H1 (cell line): ENCODE results near the gene ITPK1. TPM values are rescaled to one million over a fixed set of nuclear protein-coding genes. Genes with fewer than 3 reads are reported as not detected.

Experiments used
- CTCF ChIA-PET: fragments of 300-600 bp; sonication (Branson Sonifier 250); formaldehyde crosslinking; loops from one replicate; lab custom pipeline; 2021; ENCODE audit not compliant: partially characterized antibody; lab: Charles Lee
- POLR2A ChIA-PET: fragments of 300-600 bp; sonication (Branson Sonifier 250); formaldehyde crosslinking; loops from one replicate; lab custom pipeline; 2021; ENCODE audit warnings: inconsistent platforms; ENCODE audit not compliant: partially characterized antibody; lab: Charles Lee
- DNase-seq, 2 experiments: peaks; one replicate each; pipeline versions ENCODE4 v3.0.0 to v3.0.0-alpha.2; 2010 to 2022; ENCODE audit warnings: low spot score in 2 of 2, low read depth in 1 of 2, mixed read lengths in 1 of 2
- FAIRE-seq: peaks from 2 replicates; lab custom pipeline; 2011; peaks lifted over from hg19 to GRCh38; lab: Jason Lieb, UNC
- H2AFZ ChIP-seq: 2 replicates; pipeline ENCODE4 v1.8.1; 2012; ENCODE audit warnings: low read length, inconsistent platforms
- H2AK5ac ChIP-seq: 2 replicates; pipeline ENCODE4 v1.6.1; 2013; ENCODE audit warnings: low read depth, low read length
- H2BK120ac ChIP-seq: replicated peaks from 2 replicates; pipeline ENCODE3; 2013; ENCODE audit warnings: low read depth, low read length, inconsistent platforms
- H2BK12ac ChIP-seq: 2 replicates; pipeline ENCODE4 v1.6.1; 2013; ENCODE audit warnings: low read depth, low read length
- H2BK15ac ChIP-seq: 2 replicates; pipeline ENCODE4 v1.6.1; 2013; ENCODE audit warnings: low read length
- H2BK20ac ChIP-seq: 2 replicates; pipeline ENCODE4 v1.6.1; 2013; ENCODE audit warnings: low read length
- H2BK5ac ChIP-seq: 2 replicates; pipeline ENCODE4 v1.6.1; 2013; ENCODE audit warnings: low read depth, low read length
- H3K14ac ChIP-seq: 2 replicates; pipeline ENCODE4 v1.6.1; 2013; ENCODE audit warnings: inconsistent platforms; ENCODE audit not compliant: insufficient read length
- H3K18ac ChIP-seq: 2 replicates; pipeline ENCODE4 v1.6.1; 2013; ENCODE audit warnings: low read length; ENCODE audit errors: extremely low read depth
- H3K23ac ChIP-seq: 2 replicates; pipeline ENCODE4 v1.6.1; 2013; ENCODE audit warnings: inconsistent platforms; ENCODE audit not compliant: insufficient read length
- H3K23me2 ChIP-seq: 2 replicates; pipeline ENCODE4 v1.6.1; 2013; ENCODE audit warnings: low read depth, low read length
- H3K27ac ChIP-seq: 2 replicates; pipeline ENCODE4 v1.6.1; 2011; ENCODE audit warnings: low read depth, low read length, inconsistent platforms
- H3K27me3 ChIP-seq, 4 experiments: replicated peaks in 1 of 4; 1 replicate in 1 of 4; 2 replicates in 3 of 4; pipeline versions ENCODE4 v1.6.1 to v1.8.1; 2011 to 2013; ENCODE audit warnings: low read length in 3 of 4, mild to moderate bottlenecking in 3 of 4, inconsistent platforms in 2 of 4, mixed read lengths in 2 of 4, moderate library complexity in 1 of 4; ENCODE audit not compliant: control insufficient read depth in 3 of 4, insufficient read depth in 3 of 4; ENCODE audit errors: extremely low read depth in 1 of 4
- H3K36me3 ChIP-seq, 4 experiments: 2 replicates each; pipeline versions ENCODE4 v1.6.1 to v1.8.1; 2011 to 2013; ENCODE audit warnings: mild to moderate bottlenecking in 4 of 4, low read length in 3 of 4, moderate library complexity in 2 of 4, control low read depth in 1 of 4, inconsistent platforms in 1 of 4; ENCODE audit not compliant: insufficient read depth in 4 of 4, control insufficient read depth in 2 of 4
- H3K4ac ChIP-seq: replicated peaks from 2 replicates; pipeline ENCODE3; 2013; ENCODE audit warnings: low read length, low read depth, mixed read lengths, inconsistent platforms; ENCODE audit not compliant: insufficient read length
- H3K4me1 ChIP-seq, 4 experiments: replicated peaks in 1 of 4; 1 replicate in 1 of 4; 2 replicates in 3 of 4; pipeline versions ENCODE4 v1.6.1 to v1.8.1; 2011 to 2013; ENCODE audit warnings: low read length in 3 of 4, inconsistent platforms in 2 of 4, mixed read lengths in 1 of 4; ENCODE audit not compliant: insufficient read depth in 4 of 4, control insufficient read depth in 3 of 4
- H3K4me2 ChIP-seq, 2 experiments: 2 replicates each; pipeline versions ENCODE4 v1.6.1 to v1.8.1; 2011 to 2013; ENCODE audit warnings: low read depth in 2 of 2, low read length in 2 of 2, control low read depth in 1 of 2, inconsistent platforms in 1 of 2, mild to moderate bottlenecking in 1 of 2; ENCODE audit not compliant: insufficient read depth in 1 of 2
- H3K4me3 ChIP-seq, 4 experiments: fragments of 200-600, 300-600 bp in 1 of 4; sonication (generic), shearing (Covaris generic), sonication (Bioruptor Twin) in 1 of 4; 2 replicates each; pipeline versions ENCODE4 v1.5.1 to v1.8.1; 2011 to 2016; ENCODE audit warnings: low read length in 4 of 4, low read depth in 3 of 4, control low read depth in 2 of 4, inconsistent platforms in 2 of 4, mild to moderate bottlenecking in 2 of 4, mixed read lengths in 1 of 4, moderate library complexity in 1 of 4; ENCODE audit not compliant: insufficient read depth in 2 of 4; ENCODE audit errors: extremely low read depth in 1 of 4
- H3K56ac ChIP-seq: replicated peaks from 2 replicates; pipeline ENCODE3; 2013; ENCODE audit warnings: low read depth, mild to moderate bottlenecking, mixed read lengths, low read length, inconsistent platforms; ENCODE audit not compliant: insufficient read length
- H3K79me1 ChIP-seq: 2 replicates; pipeline ENCODE4 v1.6.1; 2013; ENCODE audit warnings: low read depth, low read length, control low read depth
- H3K79me2 ChIP-seq, 2 experiments: 2 replicates each; pipeline versions ENCODE4 v1.6.1 to v1.8.1; 2012 to 2013; ENCODE audit warnings: low read length in 2 of 2, mild to moderate bottlenecking in 2 of 2, inconsistent platforms in 1 of 2; ENCODE audit not compliant: insufficient read depth in 2 of 2, control insufficient read depth in 1 of 2
- H3K9ac ChIP-seq, 4 experiments: replicated peaks in 1 of 4; 1 replicate in 1 of 4; 2 replicates in 3 of 4; pipeline versions ENCODE4 v1.6.1 to v1.8.1; 2011 to 2013; ENCODE audit warnings: low read depth in 3 of 4, low read length in 3 of 4, control low read depth in 2 of 4, mild to moderate bottlenecking in 2 of 4, moderate library complexity in 2 of 4, inconsistent platforms in 1 of 4; ENCODE audit errors: extremely low read depth in 1 of 4
- H3K9me3 ChIP-seq, 2 experiments: 2 replicates each; pipeline versions ENCODE4 v1.6.1 to v1.8.1; 2012 to 2013; ENCODE audit warnings: mild to moderate bottlenecking in 2 of 2, moderate library complexity in 2 of 2, control low read depth in 1 of 2, inconsistent platforms in 1 of 2, low read depth in 1 of 2, low read length in 1 of 2, mixed read lengths in 1 of 2; ENCODE audit not compliant: insufficient read depth in 2 of 2
- H4K20me1 ChIP-seq, 2 experiments: replicated peaks in 1 of 2; 2 replicates each; pipeline versions ENCODE3 to v1.8.1; 2011 to 2013; ENCODE audit warnings: inconsistent platforms in 2 of 2, low read length in 2 of 2, mild to moderate bottlenecking in 1 of 2; ENCODE audit not compliant: insufficient read depth in 2 of 2, control insufficient read depth in 1 of 2
- H4K5ac ChIP-seq: 2 replicates; pipeline ENCODE4 v1.6.1; 2013; ENCODE audit warnings: low read length, low read depth, mixed read lengths, inconsistent platforms; ENCODE audit not compliant: insufficient read length
- H4K8ac ChIP-seq: 2 replicates; pipeline ENCODE4 v1.8.0; 2013; ENCODE audit warnings: mild to moderate bottlenecking, moderate library complexity, low read length, inconsistent platforms; ENCODE audit not compliant: insufficient read depth; ENCODE audit errors: extremely low read depth
- H4K91ac ChIP-seq: replicated peaks from 2 replicates; pipeline ENCODE3; 2013; ENCODE audit warnings: low read length, mixed read lengths, inconsistent platforms; ENCODE audit not compliant: insufficient read length
- BCL11A ChIP-seq, 2 experiments: IDR thresholded peaks; one replicate each; pipeline ENCODE4 v1.6.1; 2011; ENCODE audit warnings: low read depth in 2 of 2, low read length in 2 of 2, mild to moderate bottlenecking in 2 of 2
- CREB1 ChIP-seq: IDR thresholded peaks from 2 replicates; pipeline ENCODE4 v1.6.1; 2012; ENCODE audit warnings: inconsistent platforms
- KDM5A ChIP-seq: fragments of 200-600 bp; IDR thresholded peaks from 2 replicates; pipeline ENCODE4 v1.7.1; 2012; ENCODE audit warnings: mild to moderate bottlenecking, low read length, inconsistent platforms, mixed read lengths
- RFX5 ChIP-seq: IDR thresholded peaks from 2 replicates; pipeline ENCODE4 v1.6.1; 2011; ENCODE audit warnings: low read depth, low read length, improper control_type of control experiment, borderline replicate concordance
- SIN3A ChIP-seq, 2 experiments: IDR thresholded peaks in 1 of 2; conservative IDR thresholded peaks in 1 of 2; 2 replicates each; pipeline ENCODE4 v1.6.1; 2011 to 2012; ENCODE audit warnings: low read length in 2 of 2, improper control_type of control experiment in 1 of 2, low read depth in 1 of 2, mild to moderate bottlenecking in 1 of 2
- TBP ChIP-seq: IDR thresholded peaks from 2 replicates; pipeline ENCODE4 v1.6.1; 2011; ENCODE audit warnings: low read depth, low read length, improper control_type of control experiment
- WGBS, 2 experiments: shearing (Covaris generic) in 1 of 2; methylation state at CpG; one replicate each; pipeline versions ENCODE4 v1.1.6 to v1.1.7; 2013 to 2015; ENCODE audit warnings: low lambda C conversion rate in 2 of 2, mixed read lengths in 2 of 2, inconsistent platforms in 1 of 2, low coverage in 1 of 2, missing lambda C conversion rate in 1 of 2; ENCODE audit not compliant: insufficient replicate concordance in 2 of 2, insufficient coverage in 1 of 2, insufficient read length in 1 of 2; ENCODE audit errors: extremely low coverage in 1 of 2, missing lambda C conversion rate in 1 of 2; 5-methylcytosine and 5-hydroxymethylcytosine counted together
- polyA plus RNA-seq, 7 experiments: library from polyadenylated mRNA; depleted of rRNA in 3 of 7; stranded (reverse) in 5 of 7; unstranded in 2 of 7; fragments of >200 nt in 5 of 7; fragments of 200-250 nt in 2 of 7; gene quantifications; 1 replicate in 5 of 7; 2 replicates in 1 of 7; 4 replicates in 1 of 7; pipeline versions ENCODE4 v1.2.1 to v1.2.3, GENCODE V29; 2011 to 2013; ENCODE audit warnings: missing spikeins in 2 of 7, mixed read lengths in 2 of 7
- total RNA-seq: library from RNA; stranded (reverse); fragmentation: NEBNext Ultra II Directional; extraction: Animal tissue kit (Norgen Biotek cat#: 25700); gene quantifications from 2 replicates; pipeline ENCODE4 v1.2.1, GENCODE V29; 2021
- TF ChIP-seq, protein P1 (sequence below): IDR thresholded peaks from 2 replicates; pipeline ENCODE4 v1.6.1; 2012; ENCODE audit warnings: inconsistent platforms

ITPK1 gene
- total and polyA plus RNA-seq, 2 of the 8 experiments (the other 6 are each of a cell fraction or from before 2014, with no cell fraction given) = 108 to 143 TPM

DNA sequence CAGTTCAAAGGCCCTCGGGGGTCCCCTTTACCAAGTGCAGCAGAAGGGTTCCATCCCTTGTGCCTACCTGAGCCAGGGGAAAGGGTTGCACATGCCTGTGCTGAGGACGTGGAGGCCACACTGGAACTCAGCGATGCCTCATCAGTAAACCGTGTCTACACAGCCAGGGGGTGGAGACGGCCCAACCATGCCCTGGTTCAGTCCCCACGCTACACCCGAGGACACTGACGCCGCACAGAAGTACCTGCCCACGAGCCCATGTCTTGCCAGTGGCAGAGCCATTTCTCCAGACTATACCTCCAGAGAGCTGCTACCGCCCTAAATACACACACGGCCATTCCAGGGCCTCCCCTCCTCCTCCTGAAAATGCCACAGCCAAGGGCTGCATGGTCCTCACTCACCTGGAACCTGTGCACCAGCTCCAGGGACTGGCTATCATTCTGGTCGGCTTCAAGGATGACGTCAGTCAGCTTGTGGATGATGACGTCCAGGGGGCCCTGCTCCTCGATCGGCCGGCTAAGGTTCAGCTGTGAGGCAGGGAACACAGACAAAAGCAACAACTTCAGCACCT, 99.4 kb downstream of the ITPK1 start:
- Histone ChIP-seq H3K27ac (no peak overlapping the region; the same call in 1 of the 2 replicates), H2BK5ac (peak overlapping the region; percentile 24; the same call in 1 of the 2 replicates), H2BK15ac (no peak overlapping the region), H3K4me1 (peaks cover 0 to 25% (median 14%) of the 10 kb centered on the region in 4 experiments; a peak in 6 of 7 replicates), H4K91ac (no peak overlapping the region), H3K23me2 (no peaks in the 10 kb centered on the region), H3K4me2 (no peak overlapping the region), H4K20me1 (peaks cover 6 to 17% of the 10 kb centered on the region in 2 experiments), H3K9me3 (no peaks in the 10 kb centered on the region), H3K56ac (no peak overlapping the region), H3K36me3 (peaks cover 0 to 4% (median 0%) of the 10 kb centered on the region in 4 experiments; a peak in 1 of 8 replicates), H3K23ac (no peak overlapping the region), H3K79me2 (peaks cover 0 to 70% of the 10 kb centered on the region in 2 experiments; a peak in 2 of 4 replicates), H2BK12ac (no peak overlapping the region), H3K14ac (no peak overlapping the region), H3K18ac (no peak overlapping the region), H4K8ac (no peak overlapping the region)
- DNase-seq = no peak
- POLR2A ChIA-PET = no interaction called here
- FAIRE-seq = no peak
- TF ChIP-seq, protein P1, sequence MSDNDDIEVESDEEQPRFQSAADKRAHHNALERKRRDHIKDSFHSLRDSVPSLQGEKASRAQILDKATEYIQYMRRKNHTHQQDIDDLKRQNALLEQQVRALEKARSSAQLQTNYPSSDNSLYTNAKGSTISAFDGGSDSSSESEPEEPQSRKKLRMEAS = no peak
- TF ChIP-seq CREB1 (no peak), TBP (no peak), SIN3A (conservative IDR thresholded peaks at IDR 0.05 in 1 of 2, IDR thresholded peaks at IDR 0.05 in 1 of 2; ENCODE audit: low read depth in 1 of 2, low read length in 2 of 2) (no peak), RFX5 (no peak), BCL11A (IDR thresholded peaks at IDR 0.05; ENCODE audit: low read depth in 2 of 2, low read length in 2 of 2) (no peak), KDM5A (no peak)
- TF ChIP-seq, all 59 proteins: peak for 0
- H3K79me1 ChIP-seq = peaks cover 22% of the 10 kb centered on the region
- 92% methylated on average over 18 of the region's 18 CpGs; no CpG with 5 or more reads in 1 of the 2 experiments for WGBS, 2 experiments
- H2BK120ac ChIP-seq = no peak overlapping the region
- no peak overlapping the region for H3K4me3 ChIP-seq
- H3K27me3 ChIP-seq = no peaks in the 10 kb centered on the region
- no peak overlapping the region for H3K9ac ChIP-seq
- H4K5ac ChIP-seq = no peak overlapping the region
- H3K4ac ChIP-seq = no peak overlapping the region
- H2AFZ ChIP-seq = no peak overlapping the region
- H2AK5ac ChIP-seq = no peak overlapping the region
- H2BK20ac ChIP-seq = no peak overlapping the region
- CTCF ChIA-PET = interaction anchor here (8.8 kb wide), 1 partner anchor 18 kb away, joined by 71 read pairs; no protein-coding TSS in a partner anchor
